IPS-18c (cell line): ENCODE results near the gene FCRL6.

Source experiments
- H3K4me3 ChIP-seq: 2 replicates; pipeline ENCODE4 v1.7.0; 2013; ENCODE audit warnings: low read depth, mild to moderate bottlenecking, low read length, moderate library complexity; ENCODE audit not compliant: insufficient read depth
- H3K9me3 ChIP-seq: one replicate; pipeline ENCODE4 v1.6.1; 2013; ENCODE audit warnings: mild to moderate bottlenecking, low read length, moderate library complexity; ENCODE audit not compliant: control insufficient read depth, insufficient read depth

Gene FCRL6

GRCh38 chr1:159827549-159827948, 25.4 kb downstream of the FCRL6 start:
- Histone ChIP-seq H3K9me3 (no peaks in the 10 kb centered on the region), H3K4me3 (no peak overlapping the region)

GRCh38 chr1:159828176-159828575, 26.0 kb downstream of the FCRL6 start:
- H3K4me3 ChIP-seq: no peak overlapping the region
- no peaks in the 10 kb centered on the region for H3K9me3 ChIP-seq

GRCh38 chr1:159828581-159829272, 26.6 kb downstream of the FCRL6 start:
- no peak overlapping the region for H3K4me3 ChIP-seq

GRCh38 chr1:159829273-159829634, 27.1 kb downstream of the FCRL6 start:
- no peaks in the 10 kb centered on the region for H3K9me3 ChIP-seq
- H3K4me3 ChIP-seq: no peak overlapping the region

More at GRCh38 chr1:159828581-159829272, 26.6 kb downstream of the FCRL6 start:
- H3K9me3 ChIP-seq: no peaks in the 10 kb centered on the region

GRCh38 chr1:159829822-159830465, 27.8 kb downstream of the FCRL6 start:
- Histone ChIP-seq H3K4me3 (no peak overlapping the region), H3K9me3 (no peaks in the 10 kb centered on the region)

- Histone ChIP-seq H3K9me3 (no peaks in the 10 kb centered on the region), H3K4me3 (no peak overlapping the region)
Measured at GRCh38 chr1:159830722-159831121, 28.6 kb downstream of the FCRL6 start.

- H3K9me3 ChIP-seq: no peaks in the 10 kb centered on the region
- H3K4me3 ChIP-seq: no peak overlapping the region
Measured at GRCh38 chr1:159831412-159832141, 29.4 kb downstream of the FCRL6 start.

GRCh38 chr1:159832309-159832708, 30.1 kb downstream of the FCRL6 start:
- Histone ChIP-seq H3K4me3 (no peak overlapping the region), H3K9me3 (no peaks in the 10 kb centered on the region)

GRCh38 chr1:159835356-159835755, 33.2 kb downstream of the FCRL6 start:
- H3K4me3 ChIP-seq: no peak overlapping the region
- peaks cover 2% of the 10 kb centered on the region for H3K9me3 ChIP-seq

- peaks cover 2% of the 10 kb centered on the region for H3K9me3 ChIP-seq
- H3K4me3 ChIP-seq: no peak overlapping the region
Measured at GRCh38 chr1:159835862-159836525, 33.8 kb downstream of the FCRL6 start.

GRCh38 chr1:159838715-159839114, 36.6 kb downstream of the FCRL6 start:
- Histone ChIP-seq H3K4me3 (no peak overlapping the region), H3K9me3 (peaks cover 2% of the 10 kb centered on the region)

- Histone ChIP-seq H3K9me3 (peaks cover 2% of the 10 kb centered on the region), H3K4me3 (no peak overlapping the region)
Measured at GRCh38 chr1:159839116-159839849, 37.1 kb downstream of the FCRL6 start.

- peaks cover 2% of the 10 kb centered on the region for H3K9me3 ChIP-seq
- H3K4me3 ChIP-seq: no peak overlapping the region
Measured at GRCh38 chr1:159841749-159842148, 39.6 kb downstream of the FCRL6 start.

GRCh38 chr1:159843459-159843858, 41.3 kb downstream of the FCRL6 start:
- H3K9me3 ChIP-seq: peaks cover 2% of the 10 kb centered on the region
- no peak overlapping the region for H3K4me3 ChIP-seq

GRCh38 chr1:159845751-159846629, 43.8 kb downstream of the FCRL6 start:
- H3K9me3 ChIP-seq: no peaks in the 10 kb centered on the region
- no peak overlapping the region for H3K4me3 ChIP-seq

GRCh38 chr1:159847231-159847630, 45.1 kb downstream of the FCRL6 start:
- no peak overlapping the region for H3K4me3 ChIP-seq
- no peaks in the 10 kb centered on the region for H3K9me3 ChIP-seq
